Mucosa of descending colon (tissue), 3 donors: ENCODE data around the gene GPR155. TPM values are rescaled to one million over a fixed set of nuclear protein-coding genes. Genes with fewer than 3 reads are reported as not detected.

Experiments
- ATAC-seq: fragments of 200-7000 bp; cut with Tn5 transposase; one replicate; pipeline ENCODE4 v1.9.1; 2020; ENCODE audit warnings: mild to moderate bottlenecking, moderate library complexity
- DNase-seq, 3 donors: peaks; one replicate each; pipeline ENCODE4 v3.0.0-alpha.2; 2020
- H3K36me3 ChIP-seq: fragments of 200-600 bp; one replicate; pipeline ENCODE4 v1.8.0; 2021; ENCODE audit warnings: low read depth, mild to moderate bottlenecking
- H3K4me1 ChIP-seq: fragments of 200-600 bp; one replicate; pipeline ENCODE4 v1.8.0; 2021; ENCODE audit warnings: low read depth, mild to moderate bottlenecking
- H3K4me3 ChIP-seq: fragments of 200-600 bp; one replicate; pipeline ENCODE4 v1.8.0; 2021; ENCODE audit warnings: mild to moderate bottlenecking
- H3K9me3 ChIP-seq: fragments of 200-600 bp; one replicate; pipeline ENCODE4 v1.8.0; 2021; ENCODE audit warnings: mild to moderate bottlenecking
- CTCF ChIP-seq: fragments of 200-600 bp; IDR thresholded peaks from one replicate; pipeline ENCODE4 v1.8.0; 2022; ENCODE audit warnings: antibody characterized with exemption, mild to moderate bottlenecking
- intact Hi-C, 2 donors: fragments of 100-400 bp; cut with DNase I in 1 of 2; cut with micrococcal nuclease in 1 of 2; formaldehyde crosslinking; loops; one replicate each; pipeline versions ENCODE4 v1.11.0 to v1.11.1; 2022; cut with DNase I, micrococcal nuclease
- total RNA-seq, 3 donors: library from RNA; stranded (reverse); fragmentation: NEBNext Ultra II Directional in 2 of 3; extraction: Animal tissue kit (Norgen Biotek cat#: 25700) in 2 of 3; gene quantifications; one replicate each; pipeline versions ENCODE4 v1.2.1 to v1.2.4, GENCODE V29; 2021 to 2023
- donor health status: DM: no; HTN: no; CAD: no; lungs with moderate emphysema.
- donor health status: DM: no; HTN: no; CAD: no.
- donor health status: DM: no; HTN: yes; CAD: no.

The GPR155 gene
- total RNA-seq, 3 donors from 2014 or later: 4.7 to 15.6 (median 6.8) TPM

GRCh38 chr2:174442546-174443510, 44.0 kb downstream of the GPR155 start:
- DNase-seq: no peak
- Histone ChIP-seq H3K36me3 (no peaks in the 10 kb centered on the region), H3K9me3 (no peaks in the 10 kb centered on the region), H3K4me1 (no peaks in the 10 kb centered on the region), H3K4me3 (no peak overlapping the region)
- TF ChIP-seq CTCF: no peak
- intact Hi-C loops: no loop called here
- no peak for ATAC-seq

- TF ChIP-seq CTCF: no peak
- ATAC-seq (no peak), DNase-seq (no peak)
- H3K9me3 ChIP-seq: no peaks in the 10 kb centered on the region
- H3K4me1 ChIP-seq: no peaks in the 10 kb centered on the region
- H3K36me3 ChIP-seq: no peaks in the 10 kb centered on the region
- intact Hi-C loops: no loop called here
- H3K4me3 ChIP-seq: no peak overlapping the region
Measured at GRCh38 chr2:174439950-174440349, 46.9 kb downstream of the GPR155 start.

GRCh38 chr2:174439323-174439722, 47.5 kb downstream of the GPR155 start:
- Histone ChIP-seq H3K4me3 (no peak overlapping the region), H3K9me3 (no peaks in the 10 kb centered on the region), H3K4me1 (no peaks in the 10 kb centered on the region), H3K36me3 (no peaks in the 10 kb centered on the region)
- DNase-seq (no peak), ATAC-seq (no peak)
- intact Hi-C loops: no loop called here
- TF ChIP-seq CTCF: no peak

GRCh38 chr2:174438146-174438886, 48.5 kb downstream of the GPR155 start:
- DNase-seq (no peak), ATAC-seq (no peak)
- Histone ChIP-seq H3K4me1 (no peaks in the 10 kb centered on the region), H3K9me3 (no peaks in the 10 kb centered on the region), H3K36me3 (no peaks in the 10 kb centered on the region), H3K4me3 (no peak overlapping the region)
- TF ChIP-seq CTCF: no peak
- intact Hi-C loops: no loop called here

GRCh38 chr2:174436351-174436750, 50.5 kb downstream of the GPR155 start:
- intact Hi-C loops: no loop called here
- DNase-seq: no peak

More at GRCh38 chr2:174436351-174436750, 50.5 kb downstream of the GPR155 start:
- H3K36me3 ChIP-seq: no peaks in the 10 kb centered on the region
- no peak for TF ChIP-seq CTCF
- H3K4me3 ChIP-seq: no peak overlapping the region
- no peaks in the 10 kb centered on the region for H3K4me1 ChIP-seq
- no peaks in the 10 kb centered on the region for H3K9me3 ChIP-seq
- ATAC-seq: no peak
